ENCODE results near the gene AKAP4. TPM values are rescaled to one million over a fixed set of nuclear protein-coding genes. Genes with fewer than 3 reads are reported as not detected.

Gene AKAP4
- polyA plus RNA-seq: not detected

- no peak within 1 kb of the TSS for H3K4me3 Mint-ChIP-seq
- H3K27ac Mint-ChIP-seq: no peak within 1 kb of the TSS
- peaks cover 13 to 18% of the 10 kb centered on the region in 2 donors for H3K4me1 Mint-ChIP-seq
- H3K9me3 Mint-ChIP-seq: no peaks in the 10 kb centered on the region
- H3K27me3 Mint-ChIP-seq (ENCODE audit: low read depth in 3 of 3): peaks cover 7 to 10% (median 9%) of the 10 kb centered on the region in 3 donors
- H3K36me3 Mint-ChIP-seq: no peaks in the 10 kb centered on the region
- no peak for DNase-seq
Measured at GRCh38 chrX:50200907-50201306, at the start of gene AKAP4. Gene AKAP4, minus strand, starts transcription at chrX:50201007. Its CDS starts 118 bp downstream, at chrX:50200889.

GRCh38 chrX:50211510-50211909, 10.7 kb upstream of the AKAP4 start:
- Mint-ChIP-seq H3K27me3 (ENCODE audit: low read depth in 3 of 3) (peaks cover 0 to 6% (median 0%) of the 10 kb centered on the region in 3 donors), H3K4me1 (no peaks in the 10 kb centered on the region), H3K4me3 (no peak overlapping the region), H3K27ac (no peak overlapping the region), H3K9me3 (no peaks in the 10 kb centered on the region), H3K36me3 (no peaks in the 10 kb centered on the region)
- no peak for DNase-seq

- Mint-ChIP-seq H3K4me1 (peaks cover 13 to 18% of the 10 kb centered on the region in 2 donors), H3K27me3 (ENCODE audit: low read depth in 3 of 3) (peaks cover 6 to 9% (median 7%) of the 10 kb centered on the region in 3 donors), H3K9me3 (no peaks in the 10 kb centered on the region), H3K27ac (no peak overlapping the region), H3K36me3 (no peaks in the 10 kb centered on the region), H3K4me3 (no peak overlapping the region)
- no peak for DNase-seq
Measured at GRCh38 chrX:50206753-50207152, 5.9 kb upstream of the AKAP4 start.

GRCh38 chrX:50204364-50204899, 3.6 kb upstream of the AKAP4 start, which contains the start of gene CCNB3:
Gene CCNB3, plus strand, starts transcription at chrX:50204765. Its CDS starts 80,399 bp downstream, at chrX:50285164.
- H3K9me3 Mint-ChIP-seq: no peaks in the 10 kb centered on the region
- H3K4me3 Mint-ChIP-seq: peak within 1 kb of the TSS; percentile 81 to 93 (median 87)
- no peaks in the 10 kb centered on the region for H3K36me3 Mint-ChIP-seq
- H3K4me1 Mint-ChIP-seq: peaks cover 13 to 18% of the 10 kb centered on the region in 2 donors
- peak within 1 kb of the TSS; percentile 82 to 95 (median 90) for H3K27ac Mint-ChIP-seq
- H3K27me3 Mint-ChIP-seq (ENCODE audit: low read depth in 3 of 3): peaks cover 6 to 9% (median 7%) of the 10 kb centered on the region in 3 donors
- peak; percentile 73 to 83 (median 82) for DNase-seq

GRCh38 chrX:50202539-50202938, 1.7 kb upstream of the AKAP4 start:
- Mint-ChIP-seq H3K27ac (peak overlapping the region in 1 of 6 donors; percentile 49), H3K27me3 (ENCODE audit: low read depth in 3 of 3) (peaks cover 7 to 10% (median 9%) of the 10 kb centered on the region in 3 donors), H3K4me3 (no peak overlapping the region), H3K9me3 (no peaks in the 10 kb centered on the region), H3K4me1 (peaks cover 13 to 18% of the 10 kb centered on the region in 2 donors), H3K36me3 (no peaks in the 10 kb centered on the region)
- DNase-seq: no peak

- H3K9me3 Mint-ChIP-seq: no peaks in the 10 kb centered on the region
- peaks cover under 1 to 2% of the 10 kb centered on the region in 2 donors for H3K4me1 Mint-ChIP-seq
- no peaks in the 10 kb centered on the region for H3K36me3 Mint-ChIP-seq
- DNase-seq: no peak
- no peak overlapping the region for H3K4me3 Mint-ChIP-seq
- H3K27me3 Mint-ChIP-seq (ENCODE audit: low read depth in 3 of 3): peaks cover 0 to 7% (median 0%) of the 10 kb centered on the region in 3 donors
- no peak overlapping the region for H3K27ac Mint-ChIP-seq
Measured at GRCh38 chrX:50198348-50198747, 2.5 kb downstream of the AKAP4 start.

- Mint-ChIP-seq H3K4me1 (no peaks in the 10 kb centered on the region), H3K27ac (no peak overlapping the region), H3K27me3 (ENCODE audit: low read depth in 3 of 3) (peaks cover 0 to 10% (median 5%) of the 10 kb centered on the region in 3 donors), H3K36me3 (no peaks in the 10 kb centered on the region), H3K9me3 (no peaks in the 10 kb centered on the region), H3K4me3 (no peak overlapping the region)
- no peak for DNase-seq
Measured at GRCh38 chrX:50188859-50189600, 11.8 kb downstream of the AKAP4 start.

- H3K9me3 Mint-ChIP-seq: no peaks in the 10 kb centered on the region
- no peak overlapping the region for H3K27ac Mint-ChIP-seq
- no peak overlapping the region for H3K4me3 Mint-ChIP-seq
- no peaks in the 10 kb centered on the region for H3K36me3 Mint-ChIP-seq
- no peak for DNase-seq
- peaks cover 3 to 5% (median 4%) of the 10 kb centered on the region in 3 donors for H3K27me3 Mint-ChIP-seq (ENCODE audit: low read depth in 3 of 3)
- H3K4me1 Mint-ChIP-seq: peaks cover 4 to 7% of the 10 kb centered on the region in 2 donors
Measured at GRCh38 chrX:50183891-50184290, 16.9 kb downstream of the AKAP4 start.

GRCh38 chrX:50180073-50180940, 20.5 kb downstream of the AKAP4 start:
- H3K4me3 Mint-ChIP-seq: peak overlapping the region in 2 of 5 donors; percentile 27 to 60
- H3K27ac Mint-ChIP-seq: no peak overlapping the region
- H3K4me1 Mint-ChIP-seq: peaks cover 4 to 7% of the 10 kb centered on the region in 2 donors
- no peaks in the 10 kb centered on the region for H3K36me3 Mint-ChIP-seq
- H3K27me3 Mint-ChIP-seq (ENCODE audit: low read depth in 3 of 3): peaks cover 0 to 3% (median 3%) of the 10 kb centered on the region in 3 donors
- no peak for DNase-seq
- H3K9me3 Mint-ChIP-seq: peaks cover 0 to 2% (median 0%) of the 10 kb centered on the region in 6 donors

GRCh38 chrX:50169717-50170116, 31.1 kb downstream of the AKAP4 start:
- Mint-ChIP-seq H3K27me3 (ENCODE audit: low read depth in 3 of 3) (peaks cover 2 to 3% (median 3%) of the 10 kb centered on the region in 3 donors), H3K4me3 (no peak overlapping the region), H3K27ac (no peak overlapping the region), H3K36me3 (no peaks in the 10 kb centered on the region), H3K4me1 (peaks cover 8 to 9% of the 10 kb centered on the region in 2 donors), H3K9me3 (no peaks in the 10 kb centered on the region)
- no peak for DNase-seq

- DNase-seq: no peak
- no peaks in the 10 kb centered on the region for H3K9me3 Mint-ChIP-seq
- H3K36me3 Mint-ChIP-seq: no peaks in the 10 kb centered on the region
- peaks cover 2 to 3% (median 3%) of the 10 kb centered on the region in 3 donors for H3K27me3 Mint-ChIP-seq (ENCODE audit: low read depth in 3 of 3)
- peaks cover 8 to 9% of the 10 kb centered on the region in 2 donors for H3K4me1 Mint-ChIP-seq
- H3K4me3 Mint-ChIP-seq: no peak overlapping the region
- no peak overlapping the region for H3K27ac Mint-ChIP-seq
Measured at GRCh38 chrX:50168241-50168687, 32.5 kb downstream of the AKAP4 start.

- H3K4me3 Mint-ChIP-seq: no peak overlapping the region
- no peak overlapping the region for H3K27ac Mint-ChIP-seq
Measured at GRCh38 chrX:50167366-50167765, 33.4 kb downstream of the AKAP4 start.

GRCh38 chrX:50165727-50166126, 35.1 kb downstream of the AKAP4 start:
- no peak overlapping the region for H3K4me3 Mint-ChIP-seq
- no peak for DNase-seq
- H3K27me3 Mint-ChIP-seq (ENCODE audit: low read depth in 3 of 3): peaks cover 0 to 3% (median 3%) of the 10 kb centered on the region in 3 donors
- H3K27ac Mint-ChIP-seq: no peak overlapping the region
- peaks cover 8 to 9% of the 10 kb centered on the region in 2 donors for H3K4me1 Mint-ChIP-seq
- H3K9me3 Mint-ChIP-seq: no peaks in the 10 kb centered on the region
- no peaks in the 10 kb centered on the region for H3K36me3 Mint-ChIP-seq

More at GRCh38 chrX:50167366-50167765, 33.4 kb downstream of the AKAP4 start:
- Mint-ChIP-seq H3K9me3 (no peaks in the 10 kb centered on the region), H3K27me3 (ENCODE audit: low read depth in 3 of 3) (peaks cover 2 to 3% (median 3%) of the 10 kb centered on the region in 3 donors), H3K36me3 (no peaks in the 10 kb centered on the region), H3K4me1 (peaks cover 8 to 9% of the 10 kb centered on the region in 2 donors)
- DNase-seq: no peak

Measured in immature natural killer cell (primary cell).